GM19328 (cell line): ENCODE measurements around the gene DNTTIP2.
"Not testable (repeated sequence)": the region's sequence is repeated elsewhere in the genome, so short reads cannot be mapped to it uniquely, and the experiment has no call there.

Experiments used
- ATAC-seq: cut with Tn5 transposase; IDR thresholded peaks from one replicate; pipeline ENCODE4 v1.9.1; 2021; ENCODE audit warnings: mild to moderate bottlenecking, moderate library complexity; ENCODE audit not compliant: unreplicated experiment

The DNTTIP2 gene, protein sequence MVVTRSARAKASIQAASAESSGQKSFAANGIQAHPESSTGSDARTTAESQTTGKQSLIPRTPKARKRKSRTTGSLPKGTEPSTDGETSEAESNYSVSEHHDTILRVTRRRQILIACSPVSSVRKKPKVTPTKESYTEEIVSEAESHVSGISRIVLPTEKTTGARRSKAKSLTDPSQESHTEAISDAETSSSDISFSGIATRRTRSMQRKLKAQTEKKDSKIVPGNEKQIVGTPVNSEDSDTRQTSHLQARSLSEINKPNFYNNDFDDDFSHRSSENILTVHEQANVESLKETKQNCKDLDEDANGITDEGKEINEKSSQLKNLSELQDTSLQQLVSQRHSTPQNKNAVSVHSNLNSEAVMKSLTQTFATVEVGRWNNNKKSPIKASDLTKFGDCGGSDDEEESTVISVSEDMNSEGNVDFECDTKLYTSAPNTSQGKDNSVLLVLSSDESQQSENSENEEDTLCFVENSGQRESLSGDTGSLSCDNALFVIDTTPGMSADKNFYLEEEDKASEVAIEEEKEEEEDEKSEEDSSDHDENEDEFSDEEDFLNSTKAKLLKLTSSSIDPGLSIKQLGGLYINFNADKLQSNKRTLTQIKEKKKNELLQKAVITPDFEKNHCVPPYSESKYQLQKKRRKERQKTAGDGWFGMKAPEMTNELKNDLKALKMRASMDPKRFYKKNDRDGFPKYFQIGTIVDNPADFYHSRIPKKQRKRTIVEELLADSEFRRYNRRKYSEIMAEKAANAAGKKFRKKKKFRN

DNA sequence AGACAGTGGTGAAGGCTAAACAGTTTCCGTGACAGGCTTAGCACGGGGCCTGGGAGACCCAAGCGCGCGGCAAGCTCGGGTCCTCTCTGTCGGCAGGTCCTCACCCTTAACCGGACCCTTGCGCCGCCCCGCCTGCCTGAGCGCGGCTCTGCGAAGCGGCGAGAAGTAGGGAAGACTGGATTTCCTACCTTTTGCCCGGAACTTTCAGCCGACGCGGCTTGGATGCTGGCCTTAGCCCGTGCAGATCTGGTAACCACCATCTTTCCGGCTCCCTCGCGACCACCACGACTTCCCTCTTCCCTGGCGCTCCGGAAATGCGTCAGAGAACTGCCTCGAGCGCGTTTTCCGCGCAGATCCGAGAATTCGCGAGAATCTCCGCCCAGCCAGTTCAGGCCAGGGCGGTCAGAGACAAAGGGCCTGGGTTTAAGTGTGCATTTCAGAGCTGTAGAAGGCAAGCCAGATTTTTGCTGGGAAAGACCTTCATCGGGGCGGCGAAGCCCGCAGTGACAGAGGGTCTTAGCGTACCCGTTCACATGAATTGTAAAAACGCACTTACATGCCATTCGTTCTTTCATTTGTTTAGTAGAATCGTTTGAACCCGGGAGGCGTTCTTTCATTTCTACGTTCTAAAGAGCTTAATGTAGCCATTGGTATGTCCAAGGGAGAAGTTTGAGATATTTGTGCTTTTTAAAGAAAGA lies at the start of gene DNTTIP2:
DNTTIP2 (minus strand) TSS at position 318 of the 698 bp plus-strand sequence; CDS start at position 260, 58 bp downstream.
- peak; percentile 96 for ATAC-seq

DNA sequence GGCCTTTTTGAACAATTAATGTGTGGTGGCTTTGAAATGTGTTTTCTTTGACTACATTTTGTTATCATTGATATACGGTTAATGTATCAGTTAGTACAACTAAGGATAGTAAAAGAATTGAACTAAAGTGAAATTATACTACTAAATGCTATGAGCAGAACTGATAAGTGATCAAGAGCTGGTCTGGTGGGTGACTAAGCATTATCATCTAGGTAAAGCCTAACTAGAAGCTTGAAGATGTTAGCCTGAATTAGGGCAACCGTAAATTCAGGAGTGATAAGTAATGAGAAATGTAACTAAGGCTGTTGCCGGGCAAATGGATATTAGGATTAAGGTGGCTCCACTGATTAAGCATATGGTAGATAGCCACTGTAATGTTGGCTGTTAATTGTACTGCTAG lies 46.2 kb upstream of the DNTTIP2 start:
- ATAC-seq, result no peak

DNA sequence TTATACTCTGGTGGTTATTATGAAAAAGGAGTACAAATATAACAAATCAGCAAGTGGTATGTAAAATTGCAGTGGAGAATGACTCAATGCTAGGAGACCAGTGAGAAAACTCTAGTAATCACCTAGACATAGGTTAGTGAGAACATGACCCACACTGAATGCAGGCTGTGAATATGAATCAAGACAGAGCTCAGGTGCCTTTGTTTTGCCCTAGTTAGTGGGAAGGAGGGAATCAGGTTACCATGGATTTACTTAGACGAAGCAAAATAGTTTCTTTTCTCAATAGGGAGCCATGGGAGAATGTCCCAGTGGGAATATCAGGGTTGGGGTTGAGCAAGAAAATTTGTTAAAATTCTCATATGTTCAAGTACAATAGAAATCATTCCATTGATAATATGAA lies 40.8 kb upstream of the DNTTIP2 start:
- ATAC-seq, result no peak

DNA sequence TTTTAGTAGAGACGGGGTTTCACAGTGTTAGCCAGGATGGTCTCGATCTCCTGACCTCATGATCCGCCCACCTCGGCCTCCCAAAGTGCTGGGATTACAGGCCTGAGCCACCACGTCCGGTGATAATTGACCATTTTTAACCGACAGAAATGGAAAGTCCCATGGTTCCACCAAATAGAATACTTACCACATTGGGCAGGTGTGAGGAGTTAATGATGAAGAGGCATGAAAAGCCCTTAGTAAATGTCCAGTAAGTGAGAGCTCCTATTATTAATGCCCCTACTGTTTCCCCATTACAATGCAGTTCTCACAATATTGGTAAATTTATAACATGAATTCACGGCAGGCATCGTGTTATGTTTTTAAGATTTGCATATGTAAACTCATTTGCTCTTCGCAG lies 38.3 kb upstream of the DNTTIP2 start:
- ATAC-seq, result no peak

DNA sequence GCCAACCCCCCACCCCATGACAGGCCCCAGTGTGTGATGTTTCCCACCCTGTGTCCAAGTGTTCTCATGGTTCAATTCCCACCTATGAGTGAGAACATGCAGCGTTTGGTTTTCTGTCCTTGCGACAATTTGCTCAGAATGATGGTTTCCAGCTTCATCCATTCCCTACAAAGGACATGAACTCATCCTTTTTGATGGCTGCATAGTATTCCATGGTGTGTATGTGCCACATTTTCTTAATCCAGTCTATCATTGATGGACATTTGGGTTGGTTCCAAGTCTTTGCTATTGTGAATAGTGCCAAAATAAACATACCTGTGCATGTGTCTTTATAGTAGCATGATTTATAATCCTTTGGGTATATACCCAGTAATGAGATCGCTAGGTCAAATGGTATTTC lies 31.9 kb upstream of the DNTTIP2 start:
- not testable (repeated sequence) for ATAC-seq

DNA sequence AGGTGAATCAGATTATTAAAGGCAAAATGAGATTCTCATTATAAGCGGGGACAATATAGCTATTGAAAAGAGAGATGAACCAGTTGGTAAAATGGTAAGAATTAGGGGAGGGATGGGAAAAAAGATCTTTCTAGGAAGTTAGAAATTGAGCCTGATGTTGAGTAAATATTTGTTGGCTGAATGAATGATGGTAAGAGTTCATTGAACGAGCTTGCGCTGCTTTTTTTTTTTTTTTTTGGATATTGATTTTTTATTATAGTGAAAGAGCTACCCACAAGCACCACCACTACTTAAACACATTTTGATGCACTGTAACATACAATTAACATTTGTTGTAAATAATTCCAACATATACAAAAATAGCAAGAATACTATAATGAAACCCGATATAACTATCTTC lies 31.3 kb upstream of the DNTTIP2 start:
- no peak for ATAC-seq

DNA sequence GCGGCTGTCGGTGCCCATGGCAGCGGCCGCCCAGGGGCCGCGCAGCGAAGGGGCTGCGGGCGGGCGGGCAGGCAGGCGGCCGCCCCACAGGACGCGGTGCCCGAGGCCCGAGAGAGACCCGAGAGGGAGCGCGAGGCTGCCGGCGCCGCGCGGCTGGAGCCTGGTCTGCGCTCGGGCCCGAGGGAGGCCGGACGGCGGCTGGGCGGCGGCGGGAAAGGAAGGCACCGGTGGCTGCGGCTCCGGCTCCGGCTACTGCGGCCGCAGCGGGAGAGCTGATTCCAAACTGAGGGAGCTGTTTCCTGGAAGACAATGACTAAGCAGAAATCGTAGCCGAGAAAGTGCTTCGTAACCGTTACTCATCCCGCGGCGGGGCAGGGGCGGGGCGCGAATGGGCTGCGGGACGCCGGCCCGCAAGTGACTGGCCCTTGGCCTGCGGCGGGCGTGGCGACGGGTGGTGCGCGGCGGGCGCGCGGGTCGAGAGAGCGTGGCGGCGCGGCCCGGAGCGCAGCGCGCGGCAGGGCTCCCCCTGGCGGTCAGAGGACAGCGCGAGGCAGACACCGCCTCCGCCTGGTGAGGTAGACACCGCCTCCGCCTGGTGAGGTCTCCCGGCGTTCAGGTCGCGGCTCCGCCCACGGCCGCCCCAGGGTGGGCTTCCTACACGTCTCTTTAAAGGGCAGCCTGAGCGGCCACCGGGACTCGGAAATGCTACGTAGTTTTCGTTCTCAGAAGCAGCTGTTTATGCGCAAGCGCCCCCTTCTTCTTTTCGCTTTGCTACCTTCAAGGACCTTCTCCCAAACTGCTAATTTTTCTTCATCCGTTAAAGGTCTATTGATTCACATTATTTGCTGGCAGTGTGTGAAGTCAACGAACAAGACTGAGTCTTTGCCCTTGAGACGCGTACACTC lies 30.4 kb upstream of the DNTTIP2 start, which contains the start of gene GCLM:
GCLM (minus strand) TSS at position 285 of the 905 bp plus-strand sequence; CDS start at position 18, 267 bp downstream.
- ATAC-seq, result peak; percentile 97

DNA sequence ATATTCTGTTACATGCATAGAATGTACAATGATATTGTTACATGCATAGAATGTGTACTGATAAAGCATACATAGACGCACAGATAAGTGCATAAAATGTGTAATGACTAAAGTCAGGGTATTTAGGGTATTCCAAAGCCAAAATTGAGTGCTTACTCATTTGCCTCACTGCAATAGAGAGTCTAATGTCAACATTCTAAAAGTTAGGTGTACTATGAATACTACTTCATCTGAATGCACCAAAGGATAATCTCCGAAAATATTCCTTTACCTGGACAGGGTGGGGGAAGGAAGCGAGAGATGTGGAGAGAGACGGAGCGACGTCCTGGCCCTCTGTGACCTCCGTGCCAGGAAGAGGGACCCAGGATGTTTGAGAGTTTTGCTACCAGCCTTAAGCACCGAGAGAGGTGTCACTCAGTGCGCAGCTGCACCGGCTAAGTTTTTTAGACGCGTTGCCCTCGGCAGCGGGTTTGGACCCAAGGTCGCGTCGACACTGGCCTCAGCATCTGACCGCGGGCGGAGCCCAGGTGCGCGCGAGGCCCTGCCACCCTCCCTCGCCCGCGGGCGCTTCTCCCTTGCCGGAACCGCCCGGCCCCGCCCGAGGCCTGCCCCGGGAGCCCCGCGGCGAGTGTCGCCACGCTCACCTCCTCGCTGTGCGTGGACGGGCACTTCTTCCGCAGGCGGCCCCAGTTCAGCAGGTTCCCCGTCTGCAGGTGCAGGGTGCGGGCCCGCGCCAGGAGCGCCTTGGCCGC lies 29.6 kb upstream of the DNTTIP2 start:
- ATAC-seq, result peak; percentile 32

DNA sequence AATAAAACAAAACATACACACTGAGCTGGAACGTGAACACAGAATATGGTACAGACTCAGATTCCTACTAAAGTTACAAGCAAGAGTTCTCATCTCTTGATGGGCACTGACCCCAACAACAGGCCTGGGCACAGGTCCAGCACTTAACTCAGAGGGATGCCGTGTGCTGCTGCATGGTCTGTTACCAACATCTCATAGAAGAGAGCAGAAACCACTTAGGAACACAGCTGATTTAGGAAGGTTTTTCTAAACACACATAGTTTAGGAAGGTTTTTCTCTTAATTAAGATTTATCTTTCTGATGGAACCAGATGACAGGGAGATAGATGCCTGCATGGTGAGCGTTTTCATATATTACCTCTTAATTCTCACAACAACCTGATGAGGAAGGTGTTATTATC lies 28.7 kb upstream of the DNTTIP2 start:
- ATAC-seq, result no peak

DNA sequence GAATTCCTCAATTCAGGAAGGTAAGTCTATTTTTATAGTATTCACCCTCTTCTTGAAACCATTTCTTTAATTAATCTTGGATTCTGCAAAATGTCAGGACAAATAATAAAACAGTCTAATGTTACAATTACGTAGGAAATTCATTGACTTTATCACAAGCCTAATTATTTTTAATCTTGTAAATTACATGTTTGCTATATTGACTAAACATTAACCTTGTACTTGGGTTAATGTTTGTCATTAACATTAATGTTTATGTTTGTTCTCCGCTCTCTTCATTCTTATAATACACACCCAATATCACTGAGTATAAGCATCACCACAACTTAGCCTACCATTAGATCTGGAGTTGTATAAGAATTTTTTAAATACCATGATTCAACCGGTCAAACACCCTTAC lies 27.5 kb upstream of the DNTTIP2 start:
- ATAC-seq, result no peak

DNA sequence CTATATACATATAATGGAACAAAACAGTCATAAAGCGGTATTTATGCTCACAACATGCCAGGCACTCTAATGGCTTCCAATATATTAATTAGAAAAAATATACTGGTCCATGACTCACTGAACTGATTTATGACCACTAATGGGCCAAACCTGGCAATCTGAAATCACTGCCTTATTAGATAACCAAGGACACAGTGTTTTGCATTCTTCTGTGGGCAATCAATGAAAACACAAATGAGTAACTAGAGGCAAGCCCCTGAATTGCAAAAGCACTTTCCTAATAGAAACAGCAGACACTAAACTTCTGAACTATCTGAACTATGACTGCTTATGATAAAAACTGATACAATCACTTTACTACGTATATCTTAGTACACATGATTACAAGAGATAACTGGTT lies 26.7 kb upstream of the DNTTIP2 start:
- no peak for ATAC-seq

DNA sequence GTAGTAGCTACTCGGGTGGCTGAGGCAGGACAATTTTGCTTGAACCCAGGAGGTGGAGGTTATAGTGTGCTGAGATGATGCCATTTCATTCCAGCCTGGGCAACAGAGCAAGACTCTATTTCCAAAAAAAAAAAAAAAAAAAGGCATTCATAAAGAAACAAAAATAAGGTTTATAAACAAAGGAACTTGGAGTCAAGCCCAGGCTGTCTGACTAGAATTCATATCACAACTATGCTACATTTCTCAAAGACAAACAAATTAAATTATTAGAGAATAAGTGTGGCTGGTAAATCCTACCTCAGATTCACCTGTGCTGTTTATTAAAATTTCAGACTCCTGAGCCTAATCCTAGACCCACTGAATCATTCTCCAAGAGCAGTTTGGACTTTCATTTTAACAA lies 26.0 kb upstream of the DNTTIP2 start:
- ATAC-seq, result no peak

DNA sequence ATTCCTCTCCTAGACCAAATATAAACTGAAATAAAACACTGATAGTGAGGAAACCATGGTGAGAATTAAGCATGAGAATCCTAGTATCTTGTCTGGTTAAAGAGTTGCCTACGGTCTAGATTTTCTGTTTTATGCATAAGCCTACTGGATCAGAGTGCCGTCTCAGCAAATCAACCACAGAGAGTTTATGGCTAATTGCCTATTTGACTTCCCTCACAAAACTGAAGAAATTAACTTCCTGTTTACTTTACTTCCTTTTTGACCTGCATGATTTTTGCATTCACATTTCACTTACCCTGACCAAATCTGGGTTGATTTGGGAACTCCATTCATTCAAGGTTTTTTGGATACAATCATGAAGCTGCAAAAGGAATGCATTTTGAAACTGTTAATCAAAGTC lies 25.2 kb upstream of the DNTTIP2 start:
- ATAC-seq, result no peak

DNA sequence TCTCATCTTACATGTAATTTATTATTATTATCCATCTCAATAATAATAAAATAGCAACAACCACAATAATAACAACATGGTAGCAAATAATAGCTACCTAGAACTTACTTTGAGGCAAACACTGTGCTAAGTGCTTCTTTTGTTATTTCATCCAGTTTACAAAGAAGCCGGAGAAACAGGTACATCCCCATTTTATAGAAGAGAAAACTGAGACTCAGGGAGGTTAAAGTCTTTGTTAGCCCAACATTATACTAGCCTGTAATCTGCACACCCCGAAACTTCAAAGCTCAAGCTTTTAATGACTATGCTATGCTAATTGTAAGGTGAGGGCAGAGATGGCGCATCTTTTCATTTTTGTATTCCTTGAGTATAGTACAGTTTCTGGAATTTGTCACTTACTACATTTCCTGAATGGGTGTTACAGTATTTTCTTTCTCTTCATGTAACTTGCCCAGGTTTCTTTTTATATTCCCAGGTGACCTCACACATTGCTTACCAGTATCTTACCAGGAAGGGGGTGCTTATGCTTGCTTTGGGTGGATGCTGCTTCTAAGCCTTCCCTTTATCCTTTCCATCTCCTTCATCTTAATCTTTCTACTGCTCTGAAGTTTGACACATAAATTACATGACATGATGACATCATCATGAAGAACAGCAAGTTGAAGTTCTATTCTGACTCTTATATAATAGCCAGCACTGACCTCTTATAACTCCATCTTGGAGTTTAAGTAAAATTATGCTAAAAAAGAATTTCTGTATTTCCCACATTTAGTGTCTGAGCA lies 21.9 kb upstream of the DNTTIP2 start:
- no peak for ATAC-seq

DNA sequence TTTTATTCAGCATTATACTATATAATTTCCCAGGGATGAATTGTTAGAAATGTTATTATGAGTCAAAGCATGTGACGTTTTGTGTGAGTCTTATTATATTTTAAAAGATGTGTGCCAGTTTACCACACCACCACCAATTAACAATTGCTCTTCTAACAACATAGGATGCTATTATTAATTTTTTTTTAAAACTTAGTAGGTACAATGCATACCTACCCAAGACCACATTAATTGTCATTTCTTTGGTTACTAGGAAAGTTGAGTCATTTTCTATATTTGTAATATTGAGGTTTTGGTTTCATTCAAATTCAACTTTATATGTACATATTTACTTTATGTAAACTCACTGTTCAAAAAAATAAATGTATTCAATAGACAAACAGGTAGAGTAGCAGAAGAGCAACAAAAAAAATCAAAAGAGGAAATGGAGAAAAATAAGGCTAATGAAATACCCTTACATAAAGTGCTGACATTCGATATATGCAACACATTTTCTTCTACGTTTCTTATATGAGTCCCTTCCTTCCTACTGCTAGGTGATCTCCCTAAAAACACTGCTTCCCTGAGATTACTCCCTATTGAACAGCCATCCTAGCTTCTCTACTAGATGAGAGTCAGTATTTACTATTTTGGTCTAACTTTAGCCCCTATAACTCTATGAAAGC lies 20.7 kb upstream of the DNTTIP2 start:
- no peak for ATAC-seq

DNA sequence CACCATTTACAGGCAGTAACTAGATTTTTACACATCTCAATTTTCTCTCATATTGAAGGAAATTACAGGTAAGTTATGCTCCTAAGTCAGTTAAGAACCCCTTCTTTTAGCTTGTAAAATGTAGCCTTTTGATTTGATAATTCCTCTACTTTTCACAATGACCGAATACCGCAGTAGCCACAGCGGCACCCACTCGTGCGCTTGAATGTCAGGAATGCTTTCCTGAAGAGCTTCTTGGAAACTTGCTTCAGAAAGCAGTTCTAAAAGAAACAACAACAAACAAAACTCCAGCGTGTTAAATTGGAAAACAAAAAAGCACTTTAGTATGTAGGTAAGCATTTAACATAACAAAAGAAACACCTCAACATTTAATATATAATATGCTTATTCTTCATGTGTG lies 9.9 kb upstream of the DNTTIP2 start:
- no peak for ATAC-seq

DNA sequence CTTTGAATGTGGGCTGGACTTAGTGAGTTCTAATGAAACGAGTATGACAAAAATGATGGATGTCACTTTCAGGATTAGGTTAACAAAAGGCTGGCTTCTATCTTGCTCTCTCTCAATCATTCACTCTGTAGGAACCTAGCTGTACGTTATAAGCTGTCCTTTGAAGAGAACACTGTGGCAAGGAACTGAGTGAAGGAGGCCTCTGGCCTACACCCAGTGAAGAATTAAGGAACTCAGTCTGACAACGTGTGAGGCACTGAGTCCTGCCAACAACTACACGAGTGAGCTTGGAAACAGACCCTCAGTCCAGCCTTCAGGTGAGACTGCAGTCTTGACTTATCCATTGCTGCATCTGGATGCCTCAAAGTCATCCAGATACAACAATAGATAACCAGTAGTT lies 3.3 kb upstream of the DNTTIP2 start:
- no peak for ATAC-seq

DNA sequence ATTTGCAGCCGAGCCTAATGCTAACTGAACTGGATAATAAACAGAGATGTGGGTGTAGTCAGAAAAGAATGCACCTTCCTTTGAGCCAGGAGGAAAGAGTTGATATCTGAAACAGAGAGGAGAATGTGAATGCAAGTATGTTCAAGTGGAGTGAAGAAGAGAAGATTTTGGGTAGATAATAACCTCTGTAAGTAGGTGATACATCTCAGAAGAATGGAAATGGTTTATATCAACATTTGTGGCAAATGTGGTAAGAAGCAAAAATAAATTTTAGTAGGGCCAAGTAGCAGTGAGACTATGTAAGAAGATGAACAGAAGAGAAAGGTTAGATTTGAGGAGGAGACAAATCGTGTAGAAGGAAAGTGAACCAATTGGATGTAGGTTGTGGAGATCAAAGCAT lies 1.7 kb upstream of the DNTTIP2 start:
- no peak for ATAC-seq

DNA sequence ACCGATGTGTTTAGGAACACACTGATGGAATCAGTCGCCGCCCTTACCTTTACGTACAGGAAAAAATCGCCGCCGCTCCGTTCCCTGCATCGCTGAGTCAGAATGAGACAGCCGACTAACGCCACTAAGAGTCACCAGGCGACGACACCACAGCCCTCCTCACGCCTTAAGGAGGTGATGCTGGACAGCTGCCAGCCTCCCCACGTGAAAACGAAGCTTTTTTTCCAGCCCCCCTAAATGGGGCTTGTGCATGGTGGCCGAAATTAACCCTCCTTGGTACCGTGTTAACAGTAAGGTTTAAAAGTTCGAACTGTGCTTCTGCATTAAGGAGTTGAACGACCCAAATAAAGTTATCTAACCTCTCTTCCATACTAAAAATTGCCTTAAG lies 511 bp downstream of the DNTTIP2 start:
- ATAC-seq, result peak; percentile 37
